ENCODE results near the gene FSTL1.

Gene FSTL1

DNA sequence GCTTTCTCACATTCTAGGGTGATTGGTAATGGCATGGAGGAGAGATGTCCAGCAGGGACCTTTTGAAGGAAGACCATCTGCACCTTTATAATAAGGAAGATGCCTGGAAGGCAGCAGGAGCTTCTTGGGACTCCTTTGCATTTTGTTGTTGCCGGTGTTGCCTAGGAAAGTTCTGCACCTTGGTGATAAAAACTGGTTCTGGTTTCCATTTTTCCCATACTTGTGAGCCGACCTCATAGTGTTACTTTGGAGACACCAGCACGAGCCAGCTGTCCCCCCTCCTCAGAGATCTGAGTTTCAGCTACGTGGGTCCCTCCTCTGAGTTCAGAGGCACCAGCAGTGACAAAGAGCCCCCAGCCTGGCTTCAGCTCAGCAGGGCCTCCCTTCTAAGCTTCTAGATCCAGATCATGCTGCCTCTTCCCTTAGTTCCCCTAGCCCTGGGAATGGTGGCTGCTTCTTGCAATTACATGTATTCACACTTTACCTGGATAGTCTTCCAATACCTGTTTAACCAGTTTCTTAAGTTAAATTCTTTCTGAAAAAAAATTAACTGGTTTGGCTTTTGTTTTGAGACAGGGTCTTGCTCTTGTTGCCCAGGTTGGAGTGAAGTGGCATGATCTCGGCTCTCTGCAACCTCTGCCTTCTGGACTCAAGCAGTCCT is 18.0 kb upstream of the FSTL1 start:
- no peak for ATAC-seq

DNA sequence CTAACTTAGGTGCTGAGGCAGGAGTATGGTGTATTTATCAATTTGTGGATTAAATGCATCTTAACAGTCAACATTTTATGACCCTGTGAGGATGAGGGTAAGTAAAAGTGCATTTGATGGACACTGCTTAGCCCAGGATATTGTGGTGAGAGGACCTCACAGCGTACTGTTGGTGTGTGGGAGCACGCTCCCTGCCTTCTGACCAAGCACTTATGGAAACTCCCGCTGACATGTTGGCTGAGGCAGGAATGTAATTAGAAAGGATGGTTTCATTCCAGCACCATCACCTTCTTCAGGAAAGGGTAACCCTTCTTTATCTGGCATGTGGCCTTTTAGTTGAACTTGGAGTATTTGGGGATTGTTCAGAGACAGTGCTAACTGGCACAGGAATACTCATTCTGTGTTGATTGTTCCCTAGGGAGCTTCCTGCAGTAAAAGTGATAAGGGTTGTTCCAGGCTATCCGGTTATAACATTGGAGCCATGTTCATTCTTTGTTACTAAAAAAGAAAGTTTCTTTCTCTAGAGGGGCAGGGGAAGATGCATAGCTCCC is 11.7 kb upstream of the FSTL1 start:
- DNase-seq (no peak), ATAC-seq (no peak)

More for the DNA sequence above, 18.0 kb upstream of the FSTL1 start:
- no peak for DNase-seq

DNA sequence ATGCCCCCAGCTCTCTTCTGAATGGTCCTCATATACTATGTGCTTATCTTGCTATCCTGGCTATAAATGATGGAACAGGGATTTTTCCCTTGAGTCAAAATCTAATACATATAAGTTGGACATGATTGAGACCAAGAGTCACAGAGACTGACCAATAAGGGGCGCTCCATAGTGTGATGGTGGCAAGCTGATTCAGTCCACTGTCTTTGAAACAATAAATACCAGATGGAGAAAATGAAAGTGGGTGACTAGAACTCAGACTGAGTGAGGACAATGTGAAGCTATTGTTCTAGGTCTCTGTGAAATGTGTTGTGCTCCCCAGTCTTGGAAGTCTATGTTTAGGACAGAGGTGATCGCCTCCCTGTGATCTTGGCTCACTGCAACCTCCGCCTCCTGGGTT is 10.6 kb upstream of the FSTL1 start:
- no peak for ATAC-seq

DNA sequence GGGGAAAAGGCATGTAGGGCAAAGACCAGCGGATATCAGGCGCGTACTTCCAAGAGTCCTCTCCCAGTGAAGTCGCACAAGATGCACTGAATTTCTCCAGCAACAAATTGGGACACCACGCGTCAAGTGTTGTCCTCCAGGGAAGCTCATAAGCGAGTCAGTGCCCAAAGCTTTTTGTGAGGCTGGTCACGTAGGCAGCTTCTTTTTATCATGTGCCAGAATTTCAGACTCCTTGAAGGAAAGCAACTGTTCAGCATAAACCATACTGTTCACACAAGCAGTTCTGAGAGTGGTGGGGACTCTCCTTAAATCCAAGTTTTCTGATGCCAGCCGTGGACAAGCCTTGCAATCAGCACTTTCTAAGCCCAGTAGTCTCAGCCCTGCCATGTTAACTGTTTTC is 10.1 kb upstream of the FSTL1 start:
- ATAC-seq (no peak), DNase-seq (no peak)

More for the DNA sequence above, 10.6 kb upstream of the FSTL1 start:
- no peak for DNase-seq

DNA sequence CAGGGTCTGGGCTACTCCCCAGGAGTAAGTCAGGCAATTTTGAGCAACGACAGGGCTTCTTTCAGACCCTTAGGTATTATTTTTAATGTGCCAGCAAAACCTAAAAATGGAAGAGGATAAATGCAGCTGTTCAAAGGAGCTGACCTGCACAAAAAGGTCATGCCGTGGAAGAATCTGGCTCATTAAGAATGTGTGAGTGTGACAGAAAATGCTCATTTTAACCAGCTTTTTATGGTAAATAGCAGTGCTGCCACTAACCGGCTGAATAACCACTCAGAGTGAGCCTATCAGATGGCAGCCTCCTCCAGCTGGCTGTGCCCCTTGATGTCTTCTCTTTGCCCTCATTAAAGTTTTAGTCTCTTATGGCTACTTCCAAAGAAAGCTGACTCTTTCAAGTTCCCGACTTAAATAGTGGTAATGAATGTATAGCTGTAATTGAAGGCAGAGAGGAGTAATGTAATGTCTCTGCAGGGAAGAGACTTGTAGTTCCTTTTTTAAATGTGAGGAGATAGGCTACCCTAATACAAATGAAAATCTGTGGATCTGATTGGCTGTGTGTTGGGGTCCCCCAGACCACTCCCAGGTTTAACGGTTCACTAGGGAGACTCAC is 9.5 kb upstream of the FSTL1 start:
- DNase-seq: no peak
- no peak for ATAC-seq

DNA sequence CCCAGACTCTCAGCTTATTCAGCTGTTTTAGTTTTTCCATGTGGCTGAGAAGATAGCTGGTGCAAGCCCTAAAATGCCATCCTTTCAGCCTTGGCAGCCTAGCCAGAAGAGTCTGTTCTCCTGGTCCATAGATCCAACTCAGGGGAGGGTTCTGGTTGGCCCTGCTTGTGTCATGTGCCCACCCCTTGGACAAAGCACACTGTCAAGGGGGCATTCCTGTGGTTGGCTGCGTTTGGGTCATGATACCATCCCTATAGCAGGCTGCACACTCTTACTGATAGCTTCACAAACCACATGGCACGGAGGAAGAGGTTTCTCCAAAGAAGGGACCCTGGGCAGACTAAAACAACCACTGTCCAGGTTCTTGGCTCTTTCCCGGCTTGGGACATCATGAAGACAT is 8.4 kb upstream of the FSTL1 start:
- ATAC-seq (no peak), DNase-seq (no peak)

DNA sequence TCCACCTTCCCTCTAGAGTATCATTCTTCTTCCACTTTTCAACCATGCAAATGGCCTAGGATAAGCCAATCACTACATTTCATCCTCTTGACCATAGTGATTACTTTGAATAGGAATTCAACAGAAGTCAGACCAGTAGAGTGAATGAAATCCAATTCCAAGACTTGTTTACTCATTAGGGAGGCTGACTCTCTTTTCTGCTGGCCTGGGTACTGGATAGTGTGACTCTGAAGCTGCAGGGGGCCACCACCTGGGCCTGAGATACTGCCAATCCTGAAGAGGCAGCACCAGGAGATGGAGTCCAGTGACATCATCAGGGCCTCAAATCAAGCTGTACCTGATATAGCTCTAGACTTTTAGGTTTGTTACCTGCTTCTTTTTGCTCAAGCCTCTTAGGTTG is 7.0 kb upstream of the FSTL1 start:
- ATAC-seq (no peak), DNase-seq (no peak)

DNA sequence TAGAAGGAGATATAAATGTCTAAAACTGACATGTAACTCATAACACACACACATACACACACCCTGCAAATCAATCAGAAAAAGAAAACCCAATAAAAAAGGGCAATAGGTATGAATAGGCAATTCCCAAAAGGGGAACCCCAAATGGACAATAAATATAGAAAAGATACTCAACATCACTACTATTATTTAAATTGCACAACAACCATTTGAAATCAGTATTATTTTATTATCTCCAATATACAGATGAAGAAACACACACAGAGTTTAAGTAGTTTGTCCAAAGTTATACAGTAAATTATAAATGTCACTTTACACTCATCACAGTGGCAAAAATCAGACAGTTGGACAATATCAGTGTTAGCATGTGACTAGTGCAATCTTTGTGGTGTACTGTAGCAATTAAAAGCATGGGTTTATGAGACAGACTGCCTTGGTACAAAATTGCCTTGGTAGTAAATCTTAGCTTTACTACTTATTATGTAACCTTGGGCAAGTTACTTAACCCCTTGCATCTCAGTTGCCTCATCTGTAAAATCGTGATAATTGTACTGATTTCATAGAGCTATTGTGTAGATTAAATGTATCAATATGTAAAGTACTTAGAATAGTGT is 3.4 kb upstream of the FSTL1 start:
- DNase-seq (no peak), ATAC-seq (no peak)

DNA sequence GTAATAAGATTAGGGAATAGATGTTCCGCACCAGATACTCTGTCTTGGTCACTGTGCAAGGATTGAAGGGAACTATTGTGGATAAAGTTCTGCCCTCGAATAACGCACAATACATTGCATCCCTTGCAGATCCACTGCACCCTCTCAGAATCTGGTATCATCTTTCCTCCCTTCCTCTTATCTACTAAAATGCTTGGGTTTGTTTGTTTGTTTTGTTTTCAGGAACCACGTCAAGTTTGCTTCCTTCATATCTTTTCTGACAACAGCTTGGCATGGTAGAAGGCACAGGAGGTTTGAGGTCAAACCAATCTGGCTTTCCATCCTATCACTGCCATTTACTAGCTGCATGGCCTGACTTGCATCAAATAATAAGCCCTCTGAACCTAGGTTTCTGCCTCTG is 2.0 kb upstream of the FSTL1 start:
- no peak for ATAC-seq
- DNase-seq: no peak

DNA sequence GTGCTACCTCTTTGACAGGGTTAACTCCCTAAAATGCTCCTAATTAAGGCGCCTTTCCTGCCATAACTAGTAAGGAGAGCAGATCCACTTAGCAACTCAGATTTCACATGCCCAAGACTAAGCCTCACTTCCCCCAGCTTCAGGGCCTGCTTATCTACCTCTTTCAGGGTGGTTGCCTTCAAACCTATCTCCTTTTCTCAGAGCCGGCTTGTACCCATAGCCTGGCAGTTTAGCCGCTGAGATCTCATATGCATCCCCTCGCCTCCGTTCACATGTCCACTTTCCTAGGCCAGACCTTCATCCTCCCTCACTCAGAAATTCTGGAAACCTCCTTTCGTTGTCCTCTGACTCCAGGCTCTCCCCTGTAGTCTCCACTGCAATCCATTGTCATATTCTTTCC is 1.0 kb upstream of the FSTL1 start:
- no peak for DNase-seq
- ATAC-seq: no peak

DNA sequence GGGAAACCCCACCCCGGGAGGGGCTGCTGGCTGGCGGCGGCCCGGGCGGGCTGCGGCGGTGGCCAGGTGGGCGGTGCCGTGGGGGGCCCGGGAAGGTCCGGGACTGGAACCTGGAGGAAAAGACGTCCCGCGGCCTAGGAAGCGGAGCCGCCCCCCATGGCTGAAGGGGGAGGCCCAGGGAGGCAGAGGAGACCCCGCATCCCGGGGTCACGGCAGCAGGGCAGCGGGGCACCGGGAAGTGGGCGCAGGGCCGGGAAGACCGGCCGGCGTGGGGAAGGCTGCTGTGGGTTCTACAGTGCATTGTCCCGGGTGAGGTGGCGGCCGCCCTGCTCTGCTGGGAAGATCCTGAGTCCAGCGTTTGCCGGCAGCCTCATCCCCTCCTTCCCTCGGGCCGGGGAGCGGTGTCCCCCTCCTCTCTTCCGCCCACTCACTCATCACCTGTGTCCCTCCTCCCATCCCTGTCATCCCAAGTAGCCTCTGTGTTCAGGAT is 525 bp upstream of the FSTL1 start:
- no peak for ATAC-seq
- DNase-seq: no peak

DNA sequence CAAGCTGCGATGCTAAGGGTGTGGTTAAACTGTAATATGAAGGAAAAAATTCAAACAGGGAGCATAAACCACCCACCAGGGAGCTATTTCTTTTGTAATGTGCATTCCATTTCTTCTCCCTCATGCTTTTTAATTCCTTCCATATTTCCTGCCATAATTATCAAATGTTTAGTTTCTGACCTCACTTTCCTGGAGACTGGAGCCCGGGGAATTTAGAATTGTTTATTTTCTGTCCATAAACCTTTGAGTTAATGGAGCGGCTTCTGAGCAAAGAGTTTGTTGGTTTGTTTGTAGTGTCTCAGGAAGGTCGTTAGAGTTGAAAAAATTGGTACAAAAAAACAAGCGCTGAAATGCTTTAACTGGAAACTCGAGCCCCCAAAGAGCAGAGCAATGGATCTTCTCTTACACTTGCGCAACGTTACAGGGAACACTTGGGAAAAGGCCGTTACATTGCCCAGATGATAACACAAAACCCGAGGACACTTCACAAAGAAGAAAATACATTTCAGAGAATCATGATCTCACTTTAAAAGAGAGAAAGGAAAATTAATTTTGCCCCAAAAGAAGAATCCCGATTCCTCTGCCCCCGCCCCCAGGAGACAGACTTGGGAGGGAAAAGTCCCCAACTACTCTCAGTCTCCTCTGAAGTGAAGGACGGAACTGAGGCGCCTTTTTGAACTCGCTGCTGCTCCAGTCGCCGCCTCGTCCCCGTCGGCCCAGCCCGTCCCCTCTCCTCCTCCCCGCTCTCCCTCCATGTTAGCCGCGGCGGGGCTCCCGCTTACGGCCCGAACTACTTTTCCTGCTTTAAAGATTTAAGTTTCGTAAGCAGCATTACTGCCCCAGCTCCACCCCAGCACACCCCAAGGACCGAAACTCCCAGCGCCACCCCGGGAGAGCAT is 842 bp downstream of the FSTL1 start:
- DNase-seq (peak; percentile 16), ATAC-seq (peak; percentile 42)

DNA sequence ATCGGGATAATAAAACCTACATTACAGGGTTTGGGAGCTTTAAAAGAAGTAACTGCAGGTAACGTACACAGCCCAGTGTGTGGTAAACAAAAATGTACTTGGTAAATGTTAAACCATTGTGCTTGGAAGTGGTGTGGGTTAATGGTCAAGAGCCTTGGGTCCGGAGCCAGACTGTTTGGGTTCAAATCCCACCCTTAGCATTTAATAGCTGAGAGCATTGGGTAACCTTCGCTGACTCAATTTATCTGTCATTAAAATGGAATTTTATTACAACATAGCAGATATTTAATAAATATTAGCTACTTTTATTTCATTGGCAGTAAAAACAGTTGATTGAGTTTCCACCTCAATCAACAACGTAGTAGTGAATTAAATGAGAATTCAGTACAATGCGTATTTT is 1.5 kb downstream of the FSTL1 start:
- DNase-seq (no peak), ATAC-seq (no peak)

DNA sequence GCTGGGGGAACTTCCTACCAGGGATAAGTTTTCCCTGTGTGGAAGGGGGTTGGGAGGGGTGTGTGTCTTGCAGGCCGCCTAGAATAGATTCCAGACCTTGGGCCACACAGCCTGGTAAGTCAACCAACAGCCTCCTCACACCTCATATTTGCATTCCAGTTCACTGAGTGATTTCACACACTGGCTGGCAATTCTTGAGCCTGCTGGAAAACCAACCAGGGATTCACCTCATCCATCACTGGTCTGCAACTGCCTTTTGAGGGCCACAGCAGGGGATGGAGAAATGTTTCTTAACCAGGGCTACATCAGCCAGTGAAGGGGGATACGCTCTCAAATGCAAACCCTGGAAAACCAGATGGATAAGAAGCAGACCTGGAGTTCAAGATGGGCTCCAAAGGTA is 2.0 kb downstream of the FSTL1 start:
- no peak for ATAC-seq

DNA sequence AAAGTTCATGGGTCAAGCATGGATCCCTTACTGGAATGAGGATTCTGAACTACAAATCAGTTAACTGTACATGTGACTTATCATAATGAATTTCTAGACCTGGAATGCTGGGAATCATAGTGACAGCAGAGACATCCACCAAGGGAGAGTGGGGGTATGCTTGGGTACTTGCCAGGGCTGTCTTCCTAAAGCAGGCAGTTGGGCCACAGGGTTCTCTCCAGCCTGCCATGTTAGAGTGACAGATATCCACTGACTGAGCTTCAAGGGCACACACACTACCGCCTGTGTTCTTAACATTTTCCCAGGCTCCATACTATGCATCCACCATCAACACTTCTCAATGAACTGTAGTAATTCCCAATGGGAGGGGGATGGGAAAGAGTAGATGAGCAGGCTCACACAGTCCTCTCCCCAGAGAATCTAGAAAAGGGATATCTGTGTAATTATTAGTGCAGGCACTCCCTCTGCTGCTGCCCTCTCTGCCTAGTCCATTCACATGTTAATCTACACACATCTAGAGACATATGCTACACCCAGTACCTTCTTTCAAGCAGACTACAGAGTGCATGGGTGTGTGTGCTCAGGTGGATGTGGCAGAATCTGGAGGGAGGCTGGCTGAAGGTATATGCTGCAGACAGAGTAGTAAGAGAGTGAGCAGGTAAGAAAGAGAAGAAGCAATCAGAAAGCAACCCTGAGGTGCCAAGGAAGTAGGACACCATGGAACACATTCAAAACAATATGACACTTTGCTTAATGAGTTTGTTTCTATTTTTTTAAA is 3.7 kb downstream of the FSTL1 start:
- DNase-seq (no peak), ATAC-seq (no peak)

More for the DNA sequence above, 2.0 kb downstream of the FSTL1 start:
- no peak for DNase-seq

DNA sequence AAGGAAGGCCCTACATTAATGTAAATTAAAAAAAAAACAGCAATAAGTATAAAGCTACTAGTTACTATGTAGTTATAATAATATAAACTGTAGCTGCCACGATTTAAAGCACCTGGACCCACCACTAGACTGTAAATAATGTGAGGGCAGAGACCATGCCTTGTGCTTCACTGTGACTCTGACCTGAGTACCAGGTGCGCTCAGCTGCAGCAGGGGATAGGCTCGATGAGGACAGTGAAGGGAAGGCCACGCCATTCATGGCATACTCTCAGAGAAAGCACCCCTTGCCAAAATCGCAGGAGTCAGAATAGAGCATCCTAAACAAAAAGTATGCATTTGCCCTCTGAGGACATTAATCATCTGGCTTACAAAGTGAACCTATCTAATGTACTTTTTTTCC is 5.1 kb downstream of the FSTL1 start:
- DNase-seq (no peak), ATAC-seq (no peak)

DNA sequence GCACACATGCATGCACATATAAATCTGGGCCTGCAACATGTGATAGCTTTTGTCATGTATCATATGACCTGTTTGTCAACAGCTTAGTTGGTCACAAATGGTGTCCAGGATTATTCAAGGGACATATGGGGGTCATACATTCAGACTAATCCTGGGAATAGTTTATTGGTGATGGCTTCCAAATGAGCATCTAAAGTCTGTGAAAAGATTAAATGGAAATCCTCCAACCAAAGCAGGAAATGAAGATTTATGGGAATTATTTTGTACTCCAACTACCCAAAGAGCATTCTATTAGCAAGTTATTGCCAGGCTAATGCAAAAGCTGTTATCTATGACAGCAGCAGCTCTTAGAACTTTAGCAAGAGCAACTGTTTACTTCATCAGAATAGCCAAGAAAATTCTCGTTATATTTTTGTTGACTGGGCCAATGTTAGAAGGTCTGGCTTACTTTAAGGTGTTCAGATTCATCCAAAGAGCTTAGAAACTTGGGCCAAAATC is 7.1 kb downstream of the FSTL1 start:
- no peak for ATAC-seq

DNA sequence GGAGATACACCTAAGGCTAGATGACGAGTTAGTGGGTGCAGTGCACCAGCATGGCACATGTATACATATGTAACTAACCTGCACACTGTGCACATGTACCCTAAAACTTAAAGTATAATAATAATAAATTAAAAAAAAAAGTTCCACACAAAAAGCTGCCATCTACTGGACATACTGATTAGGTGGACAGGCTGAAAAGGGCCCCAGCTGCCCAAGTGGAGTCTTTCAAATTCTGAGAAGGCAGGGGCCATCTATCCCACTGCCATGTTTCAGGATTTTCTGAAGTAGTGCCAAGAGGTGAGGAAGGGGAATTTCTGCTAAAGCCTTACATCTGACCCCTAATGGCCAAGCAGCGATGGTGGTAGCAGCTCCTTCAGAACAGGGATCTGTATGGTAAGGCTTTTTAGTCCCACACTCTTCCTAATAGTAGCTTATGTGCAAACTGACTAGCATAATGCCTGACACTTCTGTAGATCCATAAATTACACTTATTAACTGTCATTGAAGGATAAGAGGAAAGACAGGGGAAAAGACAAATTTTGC is 7.7 kb downstream of the FSTL1 start:
- no peak for DNase-seq
- ATAC-seq: no peak

More for the DNA sequence above, 7.1 kb downstream of the FSTL1 start:
- no peak for DNase-seq

DNA sequence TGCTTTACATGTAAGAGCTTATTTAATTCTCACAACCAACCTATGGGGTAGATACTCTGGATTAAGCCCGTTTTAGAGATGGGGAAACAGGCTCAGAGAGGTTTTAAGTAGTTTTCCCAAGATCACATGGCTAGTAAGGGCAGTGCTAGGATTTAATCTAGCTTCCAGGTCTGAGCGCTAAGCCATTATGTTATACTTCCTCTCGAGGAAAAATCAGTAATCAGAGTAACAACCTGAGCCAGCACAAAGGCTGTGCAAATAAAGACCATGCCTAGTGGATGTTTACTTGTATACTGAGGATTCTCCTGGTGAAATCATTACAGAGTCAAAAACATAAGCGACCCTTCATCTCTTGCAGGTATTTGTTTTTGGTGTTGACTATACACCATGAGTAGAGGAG is 9.0 kb downstream of the FSTL1 start:
- no peak for ATAC-seq

DNA sequence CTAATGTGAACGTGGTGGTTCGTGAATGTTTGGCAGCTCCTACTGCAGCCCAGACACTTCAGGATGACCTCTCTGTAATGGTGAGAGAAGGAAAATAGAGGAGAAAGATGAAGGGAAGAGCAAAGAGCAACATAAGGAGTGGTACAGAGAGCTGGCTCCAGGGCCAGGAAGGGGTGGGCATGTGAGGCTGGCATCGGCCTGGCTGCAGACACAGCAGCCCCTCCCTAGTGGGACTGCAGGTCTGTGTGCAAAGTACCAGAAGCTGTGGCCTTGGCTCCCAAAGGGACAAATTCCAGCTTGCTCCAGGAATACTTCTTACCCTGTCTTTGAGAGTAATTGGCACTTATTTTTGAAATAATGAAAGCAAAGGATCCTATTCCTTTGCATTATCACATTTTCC is 10.0 kb downstream of the FSTL1 start:
- no peak for DNase-seq
- no peak for ATAC-seq

More for the DNA sequence above, 9.0 kb downstream of the FSTL1 start:
- no peak for DNase-seq
